ENCODE data around the gene OTOP3.
"Not testable (repeated sequence)": the region's sequence is repeated elsewhere in the genome, so short reads cannot be mapped to it uniquely, and the experiment has no call there.

The OTOP3 gene

GRCh38 chr17:74935585-74936469, at the start of gene OTOP3:
TSS of gene OTOP3 (plus strand) at chr17:74935898. CDS start at chr17:74935922, 24 bp downstream.
- no peak for DNase-seq

GRCh38 chr17:74888469-74888868, 47.2 kb upstream of the OTOP3 start:
- DNase-seq, result no peak

- DNase-seq, result no peak
Measured at GRCh38 chr17:74890554-74890953, 45.1 kb upstream of the OTOP3 start.

- no peak for DNase-seq
Measured at GRCh38 chr17:74892013-74892841, 43.5 kb upstream of the OTOP3 start.

GRCh38 chr17:74892974-74893911, 42.5 kb upstream of the OTOP3 start, which contains the start of gene FADS6:
TSS of gene FADS6 (minus strand) at chr17:74893633. CDS start at chr17:74893595, 38 bp downstream.
- no peak for DNase-seq

DNA sequence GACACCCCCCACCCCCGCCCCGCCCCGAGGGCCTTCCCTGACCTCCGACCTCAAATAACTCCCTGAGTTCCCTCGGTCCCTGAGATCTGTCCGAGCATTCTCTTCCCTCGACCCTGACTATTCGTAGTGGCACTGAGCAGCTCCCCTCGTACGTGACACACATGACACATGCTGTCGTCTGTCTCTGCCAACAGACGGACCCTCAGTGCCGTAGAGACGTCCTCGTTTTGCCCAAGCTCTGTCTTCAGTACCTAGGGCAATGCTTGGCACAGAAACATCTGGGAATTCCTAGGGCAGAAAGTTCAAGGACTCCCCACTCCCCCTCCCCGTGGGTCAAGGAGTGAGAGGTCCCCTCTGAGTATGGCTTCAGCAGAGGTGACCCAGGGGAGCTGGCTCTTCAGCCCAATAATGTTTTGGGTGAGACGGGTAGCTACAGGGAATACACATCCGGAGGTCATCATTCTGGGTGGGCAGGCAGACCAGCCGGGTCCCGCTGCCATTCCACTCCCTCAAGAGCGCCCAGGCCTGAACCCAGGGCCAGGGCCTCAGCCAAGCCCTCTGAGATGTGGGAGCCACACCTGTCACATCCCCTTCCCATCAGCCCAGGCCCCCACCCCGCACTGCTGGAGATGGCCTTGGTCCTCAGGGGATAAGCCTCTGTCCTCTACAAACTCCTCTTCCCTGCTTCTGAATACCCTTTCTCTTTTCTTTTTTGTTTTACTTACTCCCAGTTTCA, 41.6 kb upstream of the OTOP3 start:
- DNase-seq, result no peak

GRCh38 chr17:74898376-74898946, 37.2 kb upstream of the OTOP3 start:
- no peak for DNase-seq

DNA sequence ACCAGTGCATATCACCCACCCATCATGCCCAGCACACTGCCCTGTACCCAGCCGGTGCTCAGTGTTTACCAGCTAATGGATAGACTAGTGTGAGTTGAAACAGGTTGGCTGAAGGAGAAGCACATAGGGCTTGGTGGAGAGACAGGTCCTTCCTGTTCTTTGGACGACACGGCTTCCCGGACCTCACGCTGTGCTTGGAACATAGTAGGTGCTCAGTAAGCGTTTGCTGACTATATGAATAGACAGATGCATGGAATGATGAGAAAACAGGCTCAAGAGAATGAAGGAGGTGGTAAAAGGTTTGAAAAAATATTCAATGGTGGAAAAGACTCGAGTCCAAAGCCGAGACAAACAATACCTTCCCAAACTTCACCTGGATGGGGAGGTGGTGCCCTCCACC, 35.5 kb upstream of the OTOP3 start:
- DNase-seq, result no peak

DNA sequence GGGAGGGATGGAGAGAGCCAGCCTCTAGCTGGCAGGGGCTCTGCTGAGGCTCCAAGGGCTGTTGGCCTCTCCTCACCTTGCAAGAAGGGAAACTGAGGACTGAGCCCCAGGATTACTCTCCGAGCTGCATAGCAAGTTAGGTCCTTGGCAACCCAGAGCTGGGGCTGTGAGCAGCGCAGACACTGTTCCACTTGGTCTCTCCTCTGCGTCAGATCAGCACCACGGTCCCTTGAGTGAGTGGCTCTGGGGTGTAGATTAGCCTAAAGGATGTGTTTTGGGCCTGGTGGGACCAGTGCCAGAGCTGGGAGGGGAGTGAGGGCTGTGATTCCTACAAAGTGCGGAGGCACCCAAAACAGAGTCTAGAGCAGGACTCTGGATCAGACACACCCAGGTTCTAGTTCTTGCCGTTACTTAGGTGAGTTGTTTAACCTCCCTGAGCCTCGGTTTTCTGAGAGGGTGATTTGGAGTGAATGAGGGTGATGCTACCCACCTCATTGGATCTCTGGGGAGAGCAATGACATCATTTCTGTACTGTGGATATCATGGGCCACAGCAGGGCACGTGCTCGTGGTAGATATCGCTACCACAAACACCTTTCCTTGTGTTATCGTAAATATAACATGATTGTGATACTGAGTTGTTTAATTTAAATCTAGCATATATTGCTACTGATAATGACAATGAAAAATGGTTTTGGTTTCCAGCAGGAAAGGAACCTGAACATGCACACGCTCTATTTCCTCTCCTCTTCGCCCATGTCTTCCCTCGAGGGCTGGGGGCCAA, 34.2 kb upstream of the OTOP3 start:
- DNase-seq, result no peak

DNA sequence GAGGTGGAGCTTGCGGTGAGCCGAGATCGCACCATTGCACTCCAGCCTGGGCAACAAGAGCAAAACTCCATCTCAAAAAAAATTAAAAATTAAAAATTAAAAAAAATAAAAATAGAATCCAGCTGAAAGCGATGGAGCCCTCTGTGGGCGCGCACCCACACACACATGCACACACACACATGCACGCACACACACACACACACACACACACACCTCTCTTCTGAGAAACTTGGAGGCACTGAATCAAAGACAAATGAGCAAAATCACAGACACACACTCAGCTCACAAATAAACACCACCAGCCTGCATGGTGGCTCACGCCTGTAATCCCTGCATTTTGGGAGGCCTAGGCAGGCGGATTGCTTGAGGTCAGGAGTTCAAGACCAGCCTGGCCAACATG, 32.7 kb upstream of the OTOP3 start:
- DNase-seq, result no peak

DNA sequence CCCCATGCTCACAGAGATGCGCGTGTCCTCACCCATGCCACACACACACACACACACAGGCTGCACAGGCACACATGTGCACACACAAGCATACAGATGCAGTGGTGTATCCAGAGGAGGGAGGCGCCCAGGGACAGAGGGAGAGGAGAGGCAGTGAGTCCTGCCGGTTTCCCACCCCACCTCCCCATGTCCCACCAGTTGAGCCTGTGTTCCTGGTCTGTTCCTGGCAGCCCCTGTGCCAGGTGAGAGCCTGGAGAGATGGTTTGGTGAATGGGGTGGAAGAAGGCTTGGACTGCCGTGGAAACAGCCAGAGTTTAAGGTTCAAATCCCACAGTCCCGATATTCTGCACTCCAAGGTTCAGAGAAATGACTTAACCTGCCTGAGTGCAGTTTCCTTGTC, 32.0 kb upstream of the OTOP3 start:
- DNase-seq, result no peak

DNA sequence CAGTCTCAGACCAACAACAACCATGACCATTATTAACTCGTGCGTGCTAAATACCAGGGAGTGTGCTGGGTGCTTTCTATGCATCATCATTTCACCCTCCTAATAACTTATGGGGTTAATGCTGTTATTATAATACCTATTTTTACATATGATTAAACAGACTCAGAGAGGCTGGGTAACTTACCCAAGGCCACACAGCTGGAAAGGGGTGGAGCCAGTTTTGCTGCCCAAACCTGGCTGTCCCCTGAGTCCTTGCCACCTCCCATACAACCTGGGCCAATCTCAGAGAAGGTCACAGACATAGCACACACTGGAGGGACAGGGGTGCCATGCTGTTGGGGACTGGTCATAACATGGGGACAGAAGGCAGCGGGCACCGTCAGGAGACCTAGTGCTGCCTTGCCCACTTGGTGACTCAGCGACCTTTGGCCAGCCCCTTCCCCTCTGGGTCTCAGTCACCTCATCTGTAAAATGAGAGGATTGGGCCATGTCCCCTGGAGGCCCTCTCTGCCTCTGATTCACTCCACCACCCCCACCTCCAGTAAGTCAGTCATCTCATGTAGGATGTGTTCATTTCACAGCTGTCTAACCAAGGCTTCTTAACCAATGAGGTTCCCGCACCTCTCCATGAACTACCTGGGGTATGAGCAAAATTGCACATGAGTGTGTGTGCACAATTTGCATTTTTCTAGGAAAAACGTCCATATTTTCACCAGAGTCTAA, 30.9 kb upstream of the OTOP3 start:
- DNase-seq, result no peak

DNA sequence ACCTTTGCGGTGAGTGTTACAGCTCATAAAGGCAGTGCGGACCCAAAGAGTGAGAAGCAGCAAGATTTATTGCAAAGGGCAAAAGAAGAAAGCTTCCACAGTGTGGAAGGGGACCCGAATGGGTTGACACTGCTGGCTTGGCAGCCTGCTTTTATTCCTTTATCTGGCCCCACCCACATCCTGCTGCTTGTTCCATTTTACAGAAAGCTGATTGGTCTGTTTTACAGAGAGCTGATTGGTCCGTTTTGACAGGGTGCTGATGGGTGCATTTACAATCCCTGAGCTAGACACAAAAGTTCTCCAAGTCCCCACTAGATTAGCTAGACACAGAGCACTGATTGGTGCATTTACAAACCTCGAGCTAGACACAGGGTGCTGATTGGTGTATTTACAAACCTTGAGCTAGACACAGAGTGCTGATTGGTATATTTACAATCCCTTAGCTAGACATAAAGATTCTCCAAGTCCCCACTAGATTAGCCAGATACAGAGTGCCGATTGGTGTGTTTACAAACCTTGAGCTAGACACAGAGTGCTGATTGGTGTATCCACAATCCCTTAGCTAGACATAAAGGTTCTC, 29.4 kb upstream of the OTOP3 start:
- DNase-seq, result not testable (repeated sequence)

- DNase-seq, result no peak
Measured at GRCh38 chr17:74907012-74907411, 28.7 kb upstream of the OTOP3 start.

DNA sequence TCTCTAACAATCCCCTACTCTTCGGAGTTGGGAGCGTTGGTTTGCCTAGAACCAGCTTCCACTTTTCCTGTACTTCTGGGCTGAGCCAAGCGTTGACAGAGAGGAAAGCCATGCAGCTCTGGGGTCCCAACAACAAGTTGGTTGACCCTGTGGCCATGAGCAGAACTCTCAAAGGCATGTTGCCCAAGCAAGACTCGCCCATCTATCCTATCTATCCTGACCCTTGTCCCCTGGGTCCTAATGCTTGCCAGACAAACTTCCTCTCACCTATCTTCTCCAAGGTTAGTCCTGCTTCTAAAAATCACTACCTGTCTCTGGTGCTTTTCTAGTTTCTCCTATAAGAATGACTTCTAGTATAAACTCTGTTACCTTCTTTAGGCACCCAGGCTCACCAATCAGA, 26.6 kb upstream of the OTOP3 start:
- not testable (repeated sequence) for DNase-seq

- not testable (repeated sequence) for DNase-seq
Measured at GRCh38 chr17:74911423-74911822, 24.3 kb upstream of the OTOP3 start.

GRCh38 chr17:74916136-74916850, 19.4 kb upstream of the OTOP3 start:
- no peak for DNase-seq

- DNase-seq, result no peak
Measured at GRCh38 chr17:74916851-74917199, 18.9 kb upstream of the OTOP3 start.

GRCh38 chr17:74917430-74917829, 18.3 kb upstream of the OTOP3 start:
- peak in 1 of 2 donors; percentile 22 for DNase-seq
